Astrocyte (in vitro differentiated cells and primary cell): ENCODE results near the gene ARHGAP32. TPM values are rescaled to one million over a fixed set of nuclear protein-coding genes. Genes with fewer than 3 reads are reported as not detected.
A peak's percentile ranks its signal among the peaks of the same experiment; 100 is the strongest.

Experiments used
- DNase-seq: peaks from one replicate; pipeline ENCODE4 v3.0.0-alpha.2; 2010; ENCODE audit warnings: low read depth
- FAIRE-seq: peaks from 2 replicates; lab custom pipeline; 2011; peaks lifted over from hg19 to GRCh38; lab: Jason Lieb, UNC
- H2AFZ ChIP-seq: 2 replicates; pipeline ENCODE4 v1.6.0; 2012; ENCODE audit warnings: low read depth, low read length, inconsistent platforms
- H3K27ac ChIP-seq: 2 replicates; pipeline ENCODE4 v1.5.1; 2011; ENCODE audit warnings: low read depth, low read length, inconsistent platforms
- H3K27me3 ChIP-seq: 2 replicates; pipeline ENCODE4 v1.6.0; 2011; ENCODE audit warnings: low read length, inconsistent platforms; ENCODE audit not compliant: insufficient read depth
- H3K36me3 ChIP-seq: 2 replicates; pipeline ENCODE4 v1.5.1; 2011; ENCODE audit warnings: low read length, inconsistent platforms; ENCODE audit not compliant: insufficient read depth
- H3K4me1 ChIP-seq: 2 replicates; pipeline ENCODE4 v1.5.1; 2011; ENCODE audit warnings: low read length, inconsistent platforms; ENCODE audit not compliant: insufficient read depth
- H3K4me2 ChIP-seq: 2 replicates; pipeline ENCODE4 v1.6.0; 2012; ENCODE audit warnings: low read length, inconsistent platforms
- H3K4me3 ChIP-seq: 2 replicates; pipeline ENCODE4 v1.5.1; 2011; ENCODE audit warnings: low read depth, mild to moderate bottlenecking, low read length, inconsistent platforms; ENCODE audit not compliant: insufficient read depth
- H3K79me2 ChIP-seq: 2 replicates; pipeline ENCODE4 v1.6.0; 2012; ENCODE audit warnings: mild to moderate bottlenecking, low read length, inconsistent platforms; ENCODE audit not compliant: insufficient read depth
- H3K9ac ChIP-seq: 2 replicates; pipeline ENCODE4 v1.6.0; 2012; ENCODE audit warnings: mild to moderate bottlenecking, low read length, inconsistent platforms
- H3K9me3 ChIP-seq: 2 replicates; pipeline ENCODE4 v1.5.1; 2012; ENCODE audit warnings: low read depth, mild to moderate bottlenecking, low read length, inconsistent platforms; ENCODE audit not compliant: insufficient read depth
- H4K20me1 ChIP-seq: 2 replicates; pipeline ENCODE4 v1.6.0; 2012; ENCODE audit warnings: low read length, inconsistent platforms; ENCODE audit not compliant: insufficient read depth
- H3K27ac Mint-ChIP-seq: one replicate; pipeline ENCODE4 v1.8.0; 2021; ENCODE audit warnings: mild to moderate bottlenecking, mixed read lengths; ENCODE audit not compliant: unreplicated experiment
- H3K27me3 Mint-ChIP-seq: one replicate; pipeline ENCODE4 v1.8.0; 2021; ENCODE audit warnings: low read depth, mixed read lengths; ENCODE audit not compliant: unreplicated experiment
- H3K36me3 Mint-ChIP-seq: one replicate; pipeline ENCODE4 v1.8.0; 2021; ENCODE audit warnings: low read depth, mixed read lengths; ENCODE audit not compliant: unreplicated experiment
- H3K4me1 Mint-ChIP-seq: one replicate; pipeline ENCODE4 v1.8.0; 2021; ENCODE audit warnings: low read depth, mixed read lengths; ENCODE audit not compliant: unreplicated experiment
- H3K4me3 Mint-ChIP-seq: one replicate; pipeline ENCODE4 v1.8.0; 2021; ENCODE audit warnings: mild to moderate bottlenecking, moderate library complexity, mixed read lengths; ENCODE audit not compliant: unreplicated experiment
- H3K9me3 Mint-ChIP-seq: one replicate; pipeline ENCODE4 v1.8.0; 2021; ENCODE audit warnings: mild to moderate bottlenecking, mixed read lengths; ENCODE audit not compliant: unreplicated experiment
- EZH2 ChIP-seq: IDR thresholded peaks from 2 replicates; pipeline ENCODE4 v1.6.1; 2012; ENCODE audit warnings: mild to moderate bottlenecking, low read length, inconsistent platforms; ENCODE audit not compliant: insufficient read depth
- total RNA-seq: library from RNA; stranded (reverse); gene quantifications from 2 replicates; pipeline ENCODE4 v1.2.1, GENCODE V29; 2021
- TF ChIP-seq, protein P1 (sequence below): IDR thresholded peaks from 2 replicates; pipeline ENCODE4 v1.5.1; 2011; ENCODE audit warnings: low read depth, mild to moderate bottlenecking, inconsistent platforms, low read length, moderate library complexity; ENCODE audit not compliant: insufficient read depth

Gene ARHGAP32
- total RNA-seq, 1 donor from 2014 or later, result 21.6 TPM

GRCh38 chr11:129224538-129224937 is 32.4 kb upstream of the ARHGAP32 start:
- Histone ChIP-seq H3K27ac (no peak overlapping the region), H3K4me1 (peaks cover 3% of the 10 kb centered on the region)
- no peak for FAIRE-seq

DNA sequence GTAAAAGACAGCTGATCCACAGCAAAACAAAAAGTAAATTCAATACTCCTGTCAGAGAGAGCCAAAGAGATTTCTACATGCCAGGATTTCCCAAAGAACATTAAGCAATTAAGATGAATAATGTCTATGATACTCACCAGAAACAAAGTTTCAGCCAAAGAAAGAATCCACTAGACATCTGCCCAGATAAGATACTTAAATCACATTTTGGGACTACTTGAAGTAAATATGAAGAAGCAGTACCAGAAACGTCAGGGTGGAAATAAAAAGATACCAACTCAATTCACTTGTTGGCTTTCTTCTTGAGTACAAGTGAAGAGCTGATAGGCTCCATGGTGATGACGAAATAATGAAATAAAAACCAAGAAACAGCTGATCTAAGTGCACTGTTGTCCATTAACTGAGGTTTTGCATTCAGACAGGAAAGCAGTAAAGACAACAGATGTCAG is 31.6 kb upstream of the ARHGAP32 start:
- DNase-seq, result peak; percentile 70
- H3K36me3 ChIP-seq, result no peaks in the 10 kb centered on the region
- Mint-ChIP-seq H3K4me3 (no peak overlapping the region), H3K9me3 (peaks cover 17% of the 10 kb centered on the region), H3K4me1 (peaks cover 25% of the 10 kb centered on the region), H3K27ac (peak overlapping the region; percentile 49), H3K36me3 (no peaks in the 10 kb centered on the region), H3K27me3 (no peaks in the 10 kb centered on the region)
- H3K4me2 ChIP-seq, result no peak overlapping the region
- H3K9me3 ChIP-seq, result peaks cover 3% of the 10 kb centered on the region
- no peak overlapping the region for H2AFZ ChIP-seq
- H3K27me3 ChIP-seq, result no peaks in the 10 kb centered on the region
- peaks cover 62% of the 10 kb centered on the region for H3K79me2 ChIP-seq
- TF ChIP-seq, protein P1, sequence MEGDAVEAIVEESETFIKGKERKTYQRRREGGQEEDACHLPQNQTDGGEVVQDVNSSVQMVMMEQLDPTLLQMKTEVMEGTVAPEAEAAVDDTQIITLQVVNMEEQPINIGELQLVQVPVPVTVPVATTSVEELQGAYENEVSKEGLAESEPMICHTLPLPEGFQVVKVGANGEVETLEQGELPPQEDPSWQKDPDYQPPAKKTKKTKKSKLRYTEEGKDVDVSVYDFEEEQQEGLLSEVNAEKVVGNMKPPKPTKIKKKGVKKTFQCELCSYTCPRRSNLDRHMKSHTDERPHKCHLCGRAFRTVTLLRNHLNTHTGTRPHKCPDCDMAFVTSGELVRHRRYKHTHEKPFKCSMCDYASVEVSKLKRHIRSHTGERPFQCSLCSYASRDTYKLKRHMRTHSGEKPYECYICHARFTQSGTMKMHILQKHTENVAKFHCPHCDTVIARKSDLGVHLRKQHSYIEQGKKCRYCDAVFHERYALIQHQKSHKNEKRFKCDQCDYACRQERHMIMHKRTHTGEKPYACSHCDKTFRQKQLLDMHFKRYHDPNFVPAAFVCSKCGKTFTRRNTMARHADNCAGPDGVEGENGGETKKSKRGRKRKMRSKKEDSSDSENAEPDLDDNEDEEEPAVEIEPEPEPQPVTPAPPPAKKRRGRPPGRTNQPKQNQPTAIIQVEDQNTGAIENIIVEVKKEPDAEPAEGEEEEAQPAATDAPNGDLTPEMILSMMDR, result no peak
- no peak for TF ChIP-seq EZH2
- no peak overlapping the region for H3K27ac ChIP-seq
- peaks cover 3% of the 10 kb centered on the region for H3K4me1 ChIP-seq
- peaks cover 15% of the 10 kb centered on the region for H4K20me1 ChIP-seq
- FAIRE-seq, result no peak
- H3K4me3 ChIP-seq, result no peak overlapping the region
- no peak overlapping the region for H3K9ac ChIP-seq

More at GRCh38 chr11:129224538-129224937, 32.4 kb upstream of the ARHGAP32 start:
- Histone ChIP-seq H3K9me3 (peaks cover 3% of the 10 kb centered on the region), H3K36me3 (no peaks in the 10 kb centered on the region), H3K27me3 (no peaks in the 10 kb centered on the region), H3K4me2 (no peak overlapping the region), H3K9ac (no peak overlapping the region), H3K4me3 (no peak overlapping the region), H2AFZ (no peak overlapping the region), H3K79me2 (peaks cover 60% of the 10 kb centered on the region), H4K20me1 (peaks cover 15% of the 10 kb centered on the region)
- Mint-ChIP-seq H3K9me3 (peaks cover 17% of the 10 kb centered on the region), H3K27ac (no peak overlapping the region), H3K4me1 (peaks cover 24% of the 10 kb centered on the region), H3K4me3 (no peak overlapping the region), H3K27me3 (no peaks in the 10 kb centered on the region), H3K36me3 (no peaks in the 10 kb centered on the region)
- DNase-seq, result no peak
- TF ChIP-seq, protein P1, result no peak
- no peak for TF ChIP-seq EZH2

GRCh38 chr11:129223260-129223659 is 31.1 kb upstream of the ARHGAP32 start:
- Histone ChIP-seq H4K20me1 (peaks cover 18% of the 10 kb centered on the region), H2AFZ (no peak overlapping the region), H3K27me3 (no peaks in the 10 kb centered on the region), H3K79me2 (peaks cover 63% of the 10 kb centered on the region), H3K4me2 (no peak overlapping the region), H3K9me3 (peaks cover 3% of the 10 kb centered on the region), H3K27ac (no peak overlapping the region), H3K9ac (no peak overlapping the region), H3K36me3 (no peaks in the 10 kb centered on the region), H3K4me3 (no peak overlapping the region), H3K4me1 (peaks cover 3% of the 10 kb centered on the region)
- TF ChIP-seq, protein P1, result no peak
- TF ChIP-seq EZH2, result no peak
- Mint-ChIP-seq H3K4me3 (no peak overlapping the region), H3K27me3 (no peaks in the 10 kb centered on the region), H3K36me3 (no peaks in the 10 kb centered on the region), H3K27ac (peak overlapping the region; percentile 49), H3K4me1 (peaks cover 29% of the 10 kb centered on the region), H3K9me3 (peaks cover 17% of the 10 kb centered on the region)
- FAIRE-seq, result no peak
- DNase-seq, result no peak
